Muscle of arm (tissue), 12 donors: ENCODE measurements around the gene SNTG2. TPM values are rescaled to one million over a fixed set of nuclear protein-coding genes. Genes with fewer than 3 reads are reported as not detected.

Experiments used
- DNase-seq: peaks from one replicate; pipeline ENCODE4 v3.0.0-alpha.2; 2013
- polyA plus RNA-seq, 12 donors: library from polyadenylated mRNA; unstranded; fragments of 120-200 nt; gene quantifications; one replicate each; pipeline ENCODE4 v1.2.1, GENCODE V29; 2013; ENCODE audit not compliant: insufficient read length in 12 of 12

The SNTG2 gene
- polyA plus RNA-seq, 12 donors: 0.13 to 0.70 (median 0.31) TPM; not detected in 3

DNA sequence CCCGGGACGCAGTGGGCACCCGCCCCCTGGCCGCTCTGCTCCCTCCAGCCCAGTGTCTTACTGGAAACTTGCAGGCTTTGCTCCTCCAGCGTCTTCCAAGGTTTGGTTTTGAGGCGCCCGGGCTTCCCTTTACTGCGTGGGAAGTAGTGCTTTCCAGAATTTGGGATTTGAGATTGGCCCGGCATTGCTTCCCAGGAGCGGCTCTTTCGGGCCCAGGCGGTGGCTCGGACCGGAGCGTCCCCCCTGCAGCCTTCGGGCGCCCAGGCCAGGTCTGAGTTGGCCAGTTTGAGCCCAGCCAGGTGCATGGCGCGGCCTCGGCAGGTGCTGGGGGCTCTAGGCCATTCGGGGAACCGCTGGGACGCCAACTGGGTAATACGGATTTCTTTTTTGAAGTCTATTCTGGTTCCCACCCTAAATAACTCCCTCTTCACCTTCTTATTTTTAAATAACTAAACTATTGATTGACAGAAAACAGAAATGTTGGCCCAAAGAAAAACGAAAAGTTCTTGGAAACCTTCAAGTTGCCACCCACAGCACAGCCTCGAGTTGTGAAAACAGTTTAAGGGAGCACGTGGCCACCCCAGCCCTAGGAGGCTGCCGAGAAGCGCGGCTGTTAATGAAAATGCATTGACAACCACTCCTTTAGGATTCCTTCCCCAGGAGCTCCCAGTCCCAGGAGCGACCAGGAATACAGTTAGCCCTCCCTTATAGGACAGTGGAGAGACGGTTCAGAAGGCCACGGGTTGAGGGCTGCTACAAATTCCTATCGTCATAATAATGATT lies 766 bp downstream of the SNTG2 start:
- no peak for DNase-seq

GRCh38 chr2:953408-953807 lies 2.8 kb downstream of the SNTG2 start:
- no peak for DNase-seq

DNA sequence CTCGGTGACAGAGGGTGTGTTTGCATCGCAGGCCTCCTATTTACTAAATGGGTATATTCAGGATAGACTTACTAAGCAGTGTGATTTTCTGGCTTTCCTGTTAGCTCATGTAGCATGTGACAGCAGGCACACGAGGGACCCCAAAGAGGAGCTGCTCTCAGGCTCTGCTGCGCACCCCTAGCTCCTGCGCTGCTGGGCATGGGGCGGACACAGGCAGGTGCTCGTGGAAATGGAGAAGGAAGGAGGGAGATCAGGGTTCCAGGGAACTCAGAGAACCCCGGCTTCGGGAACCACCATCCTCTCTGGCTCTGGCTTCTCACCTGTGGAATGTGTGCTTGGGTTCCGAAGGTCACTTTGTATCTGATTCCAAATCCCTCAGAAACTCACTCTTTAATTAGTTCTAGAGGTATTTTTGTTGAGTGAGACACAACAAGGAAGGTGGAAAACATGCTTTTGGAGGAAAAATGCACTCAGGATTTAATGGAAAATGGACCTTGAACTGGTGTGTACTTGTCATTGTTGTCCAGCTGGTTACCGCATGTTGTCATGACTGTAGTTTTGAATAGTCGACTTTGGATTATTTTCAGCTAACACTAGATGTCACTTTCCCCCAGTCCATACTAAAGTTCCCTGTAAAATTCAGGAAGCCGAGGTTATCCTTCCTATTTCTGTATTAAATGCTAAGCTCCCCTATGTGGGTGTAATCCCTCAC lies 3.5 kb downstream of the SNTG2 start:
- peak; percentile 31 for DNase-seq

GRCh38 chr2:954687-955000 lies 4.0 kb downstream of the SNTG2 start:
- DNase-seq: no peak

DNA sequence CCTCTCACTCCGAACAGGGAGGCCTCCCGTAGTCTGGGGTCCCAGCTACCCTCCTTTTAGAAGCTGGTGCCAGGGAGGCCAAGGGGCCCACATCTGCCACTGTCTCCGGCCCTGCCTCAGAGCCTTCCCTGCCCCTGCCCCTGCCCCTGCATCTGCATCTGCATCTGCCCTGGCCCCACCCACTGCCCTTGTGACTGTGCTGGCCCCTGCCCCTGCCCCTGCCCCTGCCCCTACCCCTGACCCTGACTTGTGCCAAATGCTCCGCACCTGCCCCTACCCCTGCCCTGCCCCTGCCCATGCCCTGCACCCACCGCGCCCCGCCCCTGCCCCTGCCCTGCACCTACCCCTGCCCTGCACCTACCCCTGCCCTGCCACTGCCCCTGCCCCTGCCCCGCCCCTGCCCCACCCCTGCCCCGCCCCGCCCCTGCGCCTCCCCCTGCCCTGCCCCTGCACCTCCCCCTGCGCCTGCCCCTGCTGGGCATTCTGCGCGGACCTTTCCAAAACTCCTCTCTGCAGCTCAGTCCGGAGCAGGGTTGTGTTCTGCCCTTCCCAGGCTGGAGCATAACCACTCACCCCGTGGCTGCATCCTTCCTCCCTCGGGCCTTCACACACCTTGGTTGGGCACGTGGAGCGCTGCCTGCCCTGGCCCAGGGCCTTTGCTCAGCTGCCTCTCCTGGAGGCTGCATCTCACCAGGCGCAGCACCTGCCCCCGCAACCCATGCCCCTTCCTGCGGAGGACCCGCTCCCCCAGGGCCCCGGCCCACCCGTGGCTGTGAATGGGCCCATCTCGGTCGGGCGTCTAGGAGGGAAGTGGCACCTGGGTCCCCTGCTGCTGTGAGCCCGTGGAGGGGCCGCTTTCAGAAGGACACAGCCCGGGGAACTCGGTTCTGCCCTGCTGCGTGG lies 5.4 kb downstream of the SNTG2 start:
- DNase-seq: no peak

GRCh38 chr2:959457-959856 lies 8.8 kb downstream of the SNTG2 start:
- no peak for DNase-seq

DNA sequence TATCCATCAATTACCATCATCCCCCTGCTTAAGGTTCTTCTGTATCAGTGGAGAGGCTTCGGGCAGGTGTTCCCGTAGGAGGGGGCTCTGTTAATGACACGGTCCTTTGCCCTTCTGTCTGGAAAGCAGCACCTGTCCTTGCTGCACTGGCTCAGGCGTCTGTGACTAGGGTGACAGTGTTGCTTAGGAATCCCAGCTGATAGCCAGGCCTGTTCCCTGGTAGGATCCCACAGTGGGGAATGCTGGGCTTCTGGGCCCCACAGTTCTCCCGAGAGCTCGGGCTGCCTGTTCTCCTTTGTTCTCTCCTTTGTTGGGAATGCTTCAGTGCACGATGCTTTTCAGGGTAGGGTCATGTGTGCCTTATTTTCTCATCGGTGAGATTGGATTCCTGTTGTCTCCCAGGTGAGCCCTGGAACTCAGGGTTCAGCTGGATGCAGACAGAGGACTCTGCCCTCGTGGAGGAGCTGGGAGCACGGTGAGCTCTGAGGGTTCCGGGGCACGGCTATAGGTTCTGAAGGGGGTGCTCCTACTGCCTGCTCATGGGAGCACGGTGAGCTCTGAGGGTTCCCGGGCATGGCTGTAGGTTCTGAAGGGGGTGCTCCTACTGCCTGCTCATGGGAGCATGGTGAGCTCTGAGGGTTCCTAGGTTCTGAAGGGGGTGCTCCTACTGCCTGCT lies 9.6 kb downstream of the SNTG2 start:
- no peak for DNase-seq

DNA sequence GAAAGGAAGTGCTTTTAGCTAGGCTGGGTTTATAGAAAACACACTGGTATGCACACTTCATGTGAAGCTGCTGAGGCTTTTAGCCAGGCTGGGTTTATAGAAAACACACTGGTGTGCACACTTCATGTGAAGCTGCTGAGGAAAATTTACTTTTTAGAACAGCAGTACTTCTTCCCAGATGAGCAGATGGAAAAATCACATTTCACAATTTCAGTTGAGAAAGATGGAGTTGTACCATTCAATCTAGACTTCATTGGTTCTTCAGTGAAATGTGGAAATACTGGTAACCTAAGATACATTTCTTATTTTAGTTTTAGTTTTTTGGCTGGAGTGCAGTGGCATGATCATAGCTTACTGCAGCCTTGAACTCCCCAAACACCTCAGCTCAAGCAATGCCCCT lies 11.1 kb downstream of the SNTG2 start:
- no peak for DNase-seq

- DNase-seq: no peak
These were observed 13.2 kb downstream of the SNTG2 start for GRCh38 chr2:963876-964275.

- DNase-seq: no peak
These were observed 13.9 kb downstream of the SNTG2 start for GRCh38 chr2:964562-964961.

DNA sequence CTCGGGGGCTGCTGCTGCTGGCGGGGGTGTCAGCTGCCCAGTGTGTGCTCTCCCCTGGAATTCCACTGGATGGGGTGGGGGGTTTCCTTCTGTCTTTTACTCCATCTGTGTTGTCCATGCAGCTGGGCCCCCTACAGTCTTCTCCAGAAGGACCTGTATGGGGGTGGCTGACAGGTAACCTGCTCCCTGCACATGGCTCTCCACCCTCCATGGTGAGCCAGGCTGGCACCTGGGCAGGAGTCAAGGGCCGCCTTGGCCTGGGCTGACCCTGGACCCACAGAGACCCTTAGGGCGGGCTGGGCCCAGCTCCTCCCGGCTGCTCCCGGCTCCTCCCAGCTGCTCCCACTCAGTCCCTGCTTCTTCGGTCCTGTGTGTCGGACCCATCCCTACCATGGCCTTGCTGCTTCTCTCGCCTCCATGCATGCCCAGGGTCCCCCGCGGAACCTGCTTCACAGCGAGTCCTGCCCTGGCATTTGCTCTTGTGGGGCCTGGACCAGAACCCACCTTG lies 15.0 kb downstream of the SNTG2 start:
- DNase-seq: no peak

DNA sequence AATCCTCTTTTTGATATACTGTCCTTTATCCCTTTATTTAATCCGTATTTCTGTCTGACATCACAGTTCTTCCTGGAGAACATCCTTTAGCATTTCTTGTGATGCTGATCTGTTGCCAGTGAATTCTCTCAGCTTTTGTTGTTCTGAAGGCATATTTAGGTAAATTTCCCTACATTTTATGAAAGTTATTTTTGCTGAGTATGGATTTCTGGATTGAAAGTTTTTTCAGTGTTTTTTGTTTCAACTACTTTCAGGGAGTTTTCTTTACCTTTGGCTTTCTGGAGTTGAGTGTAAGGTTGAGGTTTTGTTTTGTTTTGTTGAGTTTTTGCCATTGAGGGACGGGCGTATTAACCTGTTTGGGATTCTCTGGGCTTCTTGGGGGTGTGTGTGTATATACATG lies 22.5 kb downstream of the SNTG2 start:
- DNase-seq: no peak

DNA sequence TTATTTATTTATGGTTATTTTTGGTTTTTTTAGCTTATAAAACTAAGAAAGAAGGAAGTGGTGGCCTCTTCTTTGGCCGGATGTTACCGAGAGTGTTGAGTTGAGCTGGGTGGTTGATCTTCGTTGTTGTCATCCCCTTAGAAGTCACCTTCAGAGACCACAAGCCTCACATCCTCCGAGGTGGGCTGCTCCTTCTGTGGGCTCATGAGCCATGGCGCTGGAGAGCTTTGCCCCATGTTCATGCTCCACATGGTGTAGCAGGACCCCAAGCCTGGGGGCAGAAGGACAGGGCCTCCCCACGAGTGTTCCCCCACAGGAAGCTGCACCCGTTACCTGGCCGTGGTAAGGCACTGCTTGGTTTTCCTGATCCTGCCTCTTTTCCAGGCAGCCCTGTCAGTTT lies 23.4 kb downstream of the SNTG2 start:
- no peak for DNase-seq

DNA sequence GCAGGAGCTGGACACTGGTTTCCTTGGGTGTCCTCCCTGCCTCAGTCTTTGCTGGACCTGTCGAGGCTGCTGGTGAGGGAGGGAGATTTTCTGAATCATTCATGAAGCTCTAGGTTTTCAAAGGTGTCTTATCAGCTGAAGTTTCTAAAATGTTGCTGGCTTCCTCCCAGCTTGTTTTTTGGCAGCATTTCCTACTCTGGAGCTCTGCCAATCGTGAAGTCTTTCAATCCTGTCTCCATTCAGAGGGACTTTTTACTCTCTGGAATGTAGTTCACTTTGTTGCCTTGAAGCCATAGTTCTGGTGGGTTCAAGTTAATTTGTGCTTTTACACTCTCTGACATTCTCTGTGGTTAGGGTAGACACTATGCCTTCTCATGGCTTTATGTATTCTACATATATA lies 23.9 kb downstream of the SNTG2 start:
- no peak for DNase-seq

DNA sequence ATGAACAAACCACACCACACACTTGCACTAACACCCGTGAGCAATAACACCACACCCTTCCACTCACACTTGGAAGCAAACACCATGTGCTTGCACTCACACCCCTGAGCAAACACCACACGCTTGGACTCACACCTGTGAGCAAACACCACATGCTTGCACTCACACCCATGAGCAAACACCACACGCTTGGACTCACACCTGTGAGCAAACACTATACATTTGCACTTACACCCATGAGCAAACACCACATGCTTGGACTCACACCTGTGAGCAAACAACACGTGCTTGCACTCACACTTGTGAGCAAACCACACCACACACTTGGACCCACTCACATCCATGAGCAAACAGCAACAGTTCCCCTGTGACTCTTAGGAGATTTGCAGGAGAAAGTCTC lies 24.4 kb downstream of the SNTG2 start:
- no peak for DNase-seq

DNA sequence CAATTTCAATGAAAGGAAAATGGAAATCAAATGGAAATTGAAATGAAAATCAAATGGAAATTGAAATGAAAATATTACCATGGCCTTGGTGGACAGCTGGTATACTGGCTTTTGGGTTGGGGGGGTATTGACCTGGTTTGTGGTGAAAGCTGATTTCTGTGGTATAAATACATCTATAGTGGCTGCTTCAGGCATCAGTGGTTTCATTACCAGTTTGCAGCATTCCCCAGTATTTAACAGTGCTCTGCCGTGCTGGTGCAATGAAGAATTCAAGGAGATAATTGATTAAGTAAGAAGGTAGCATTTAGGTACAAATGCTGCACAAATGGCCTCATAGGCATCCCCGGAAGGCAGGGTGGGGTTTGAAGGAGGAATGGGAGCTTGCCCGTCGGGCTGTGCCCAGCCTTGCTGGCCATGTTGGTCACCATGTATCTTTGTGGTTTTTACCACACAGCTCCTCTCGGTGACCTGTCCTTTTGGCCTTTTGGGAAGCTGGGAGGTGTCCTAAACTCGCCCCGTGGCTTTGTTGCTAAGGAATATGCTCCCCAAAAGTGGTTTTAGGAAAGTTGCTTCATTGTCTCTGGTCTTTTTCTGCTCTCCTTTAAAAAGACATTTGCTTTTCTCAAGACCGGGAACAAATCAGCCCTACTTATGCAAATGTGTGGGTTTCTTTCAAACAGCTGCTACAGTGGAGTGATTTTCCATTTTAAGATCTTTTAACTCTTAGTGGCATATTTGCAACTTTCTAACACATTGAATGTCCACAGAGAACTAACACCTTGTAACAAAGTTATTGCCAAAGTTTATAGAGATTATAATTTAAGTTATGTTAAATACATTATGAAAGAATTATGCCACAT lies 28.6 kb downstream of the SNTG2 start:
- DNase-seq: no peak

DNA sequence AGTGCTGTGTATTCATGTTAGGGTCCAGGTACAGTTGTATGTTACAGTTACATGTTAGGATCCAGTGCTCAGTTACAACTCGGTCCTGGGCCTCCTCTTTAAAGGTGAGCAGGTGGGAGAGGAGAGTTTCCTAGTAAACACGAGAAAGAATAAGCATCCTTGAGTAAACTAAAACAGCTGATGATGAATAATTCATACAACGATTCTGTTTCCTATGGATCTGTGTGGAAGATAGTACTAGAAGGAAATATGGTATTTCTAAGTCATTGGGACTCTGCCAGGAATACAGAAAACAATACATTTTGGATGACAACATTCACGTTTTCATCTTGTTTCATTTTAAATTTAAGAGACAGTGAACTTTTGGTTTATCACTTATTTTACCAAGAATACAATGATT lies 29.5 kb downstream of the SNTG2 start:
- DNase-seq: no peak

DNA sequence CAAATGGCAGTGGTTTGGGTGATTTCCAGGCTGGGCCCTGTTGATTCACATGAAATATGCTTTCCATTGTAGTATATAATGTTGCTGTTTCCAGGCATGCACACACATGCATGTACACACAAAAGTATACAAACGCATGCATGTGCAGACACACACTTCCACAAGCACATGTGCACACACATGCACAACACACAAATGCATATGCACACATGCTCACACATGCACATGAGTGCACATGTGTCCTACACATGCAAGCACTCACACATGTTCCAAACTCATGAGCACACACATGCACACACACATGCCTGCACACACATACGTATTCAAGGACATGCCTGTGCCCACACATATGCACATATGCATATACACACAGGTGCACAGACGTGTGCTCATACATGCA lies 30.6 kb downstream of the SNTG2 start:
- no peak for DNase-seq

- DNase-seq: no peak
These were observed 31.1 kb downstream of the SNTG2 start for GRCh38 chr2:981759-982158.

GRCh38 chr2:985317-985898 lies 34.8 kb downstream of the SNTG2 start:
- DNase-seq: no peak

DNA sequence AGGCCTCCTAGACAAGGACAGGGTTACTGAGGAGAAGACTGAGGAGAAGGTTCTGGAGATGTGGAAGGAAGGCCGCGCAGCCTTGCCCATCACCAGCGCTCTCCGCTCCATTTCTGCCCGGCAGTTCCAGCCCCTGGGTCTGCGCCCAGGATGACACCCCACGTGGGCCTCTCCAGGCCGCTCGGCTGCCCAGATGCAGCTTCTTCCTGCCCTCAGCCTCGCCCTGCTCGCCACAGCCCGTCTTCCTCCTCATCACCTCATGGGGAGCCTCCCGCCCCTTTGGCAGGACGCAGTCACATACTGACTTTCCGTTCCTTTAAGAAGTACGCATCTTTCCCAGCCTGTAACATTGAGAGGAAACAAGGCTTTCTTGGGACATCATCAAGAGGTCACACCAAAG lies 37.1 kb downstream of the SNTG2 start:
- no peak for DNase-seq
